ENCODE measurements around the gene ENTHD1.

Gene ENTHD1

DNA sequence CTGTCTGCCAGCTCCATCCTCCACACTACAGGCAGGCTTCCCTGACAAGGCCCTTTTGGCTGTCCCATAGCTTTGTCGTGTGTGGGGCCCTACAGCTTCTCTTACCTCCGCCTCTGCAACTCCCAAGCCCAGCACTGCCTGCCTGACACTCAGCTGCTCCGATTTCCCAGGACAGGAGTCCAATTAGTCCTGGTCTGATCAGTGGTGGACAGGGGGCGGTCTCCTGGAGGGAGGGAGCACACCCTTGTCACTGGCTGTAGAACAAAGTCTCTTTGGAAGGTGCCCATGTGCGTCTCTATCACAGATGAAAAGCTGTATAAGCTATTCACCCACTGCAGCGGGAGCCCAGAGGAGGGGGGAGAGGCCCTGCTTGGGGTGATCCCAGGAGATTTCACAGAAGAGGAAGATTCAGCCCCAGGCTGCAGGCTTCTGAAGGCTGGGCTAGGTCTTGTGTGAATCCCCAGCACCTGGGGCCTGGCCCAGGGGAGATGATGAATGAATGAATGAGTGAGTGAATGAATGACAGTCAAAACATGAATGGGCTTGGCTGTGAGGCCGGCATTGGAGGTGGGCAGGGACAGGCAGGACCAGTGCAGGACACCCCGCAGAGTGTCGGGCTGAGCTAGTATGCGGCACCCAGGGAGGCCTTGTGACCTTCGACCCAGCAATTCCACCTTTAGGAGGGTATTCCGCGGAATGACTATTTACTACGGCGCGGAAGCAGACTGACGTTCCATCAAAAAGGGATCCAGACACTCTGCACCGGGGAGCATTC lies 180.6 kb downstream of the ENTHD1 start:
- DNase-seq (ENCODE audit: low read depth) = no peak

- DNase-seq (ENCODE audit: low read depth) = no peak
Measured at GRCh38 chr22:39712081-39712480, 181.5 kb downstream of the ENTHD1 start.

DNA sequence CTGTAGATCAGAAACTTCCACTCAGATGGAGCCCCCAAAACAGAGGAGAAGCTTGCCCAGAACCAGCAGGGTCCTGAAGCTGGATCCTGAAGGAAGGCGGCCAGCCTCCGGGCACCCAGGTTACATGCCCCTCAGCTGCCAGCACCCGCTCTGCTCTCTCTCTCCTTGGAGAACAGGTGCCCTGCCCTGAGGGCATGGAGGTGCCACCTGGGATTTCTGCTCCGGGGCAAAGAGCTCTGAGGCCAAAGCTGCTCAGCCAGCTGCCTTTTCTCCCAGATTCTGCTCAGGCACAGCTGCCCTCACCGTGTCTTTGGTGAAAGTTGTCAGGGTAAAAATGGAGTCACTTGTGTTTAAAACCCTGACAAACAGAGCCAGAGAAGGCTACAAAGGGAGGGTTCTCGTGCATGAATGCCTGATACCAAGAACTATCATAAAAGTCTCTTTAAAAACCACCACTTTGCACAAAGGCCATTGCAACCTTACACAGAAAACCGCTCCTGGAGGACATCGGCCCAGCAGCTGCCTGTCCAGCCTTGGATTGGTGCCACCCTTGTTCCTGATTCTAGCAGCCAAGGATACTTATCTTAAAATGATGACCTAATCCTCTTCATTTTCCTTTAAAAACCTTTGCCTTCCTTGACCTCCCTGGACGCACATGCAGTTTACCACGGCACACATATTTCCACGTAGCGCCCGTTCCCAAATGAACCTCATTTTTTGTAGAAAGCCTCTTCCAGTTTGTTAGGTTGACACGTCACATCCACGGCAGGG lies 183.0 kb downstream of the ENTHD1 start:
- DNase-seq (ENCODE audit: low read depth) = no peak

- DNase-seq (ENCODE audit: low read depth) = no peak
Measured at GRCh38 chr22:39707816-39708215, 185.7 kb downstream of the ENTHD1 start.

DNA sequence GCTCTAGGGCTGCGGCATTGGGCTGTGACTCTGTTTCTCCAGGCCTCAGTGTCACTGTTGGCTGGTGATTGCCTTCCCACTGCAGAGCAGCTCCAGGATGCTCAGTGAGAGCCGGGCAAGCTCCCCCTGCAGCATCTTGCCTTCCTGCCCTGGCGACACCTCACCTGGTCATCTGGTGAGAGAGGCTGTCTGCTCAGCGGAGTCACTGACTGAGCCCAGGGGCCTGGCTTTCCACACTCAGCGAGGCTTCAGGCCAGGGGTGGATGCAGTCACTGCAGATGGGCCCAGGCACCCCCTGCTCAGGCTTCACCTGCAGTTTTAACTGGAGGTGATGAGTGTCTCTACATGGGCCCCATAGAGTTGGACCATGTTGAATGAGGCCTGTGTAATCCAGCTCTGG lies 186.2 kb downstream of the ENTHD1 start:
- DNase-seq (ENCODE audit: low read depth) = no peak

DNA sequence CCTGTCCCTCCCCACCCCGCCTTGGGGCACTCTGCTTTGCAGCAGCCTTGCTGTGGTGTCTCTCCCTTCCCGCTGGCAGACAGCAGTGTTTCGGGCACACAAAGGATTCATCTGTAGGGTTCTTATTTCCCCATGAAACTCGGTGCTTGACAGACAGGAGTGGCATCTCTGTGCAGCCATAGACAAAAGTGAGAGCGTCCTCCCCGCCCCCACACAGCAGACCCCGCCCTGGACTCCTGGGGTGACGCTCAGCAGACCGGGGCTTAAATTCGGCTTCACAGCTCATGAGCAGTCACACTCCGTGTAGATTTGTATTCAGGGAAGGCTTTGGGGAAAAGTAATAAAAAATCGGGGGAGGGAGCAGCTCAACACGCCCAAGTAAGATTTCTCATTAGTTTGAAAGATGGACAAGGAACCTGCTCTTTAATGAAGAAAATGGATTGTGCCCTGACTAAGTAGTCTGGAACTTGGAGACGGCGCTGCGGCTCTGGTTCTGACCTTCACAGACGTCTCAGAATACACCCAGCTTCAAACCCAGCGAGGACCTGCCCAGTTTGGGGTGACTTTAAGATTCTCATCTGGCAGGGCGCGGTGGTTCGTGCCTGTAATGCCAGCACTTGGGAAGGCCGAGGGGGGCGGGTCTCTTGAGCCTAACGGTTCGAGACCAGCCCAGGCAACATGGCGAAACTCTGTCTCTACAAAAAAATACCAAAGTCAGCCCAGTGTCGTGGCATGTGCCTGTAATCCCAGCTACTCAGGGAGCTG lies 187.0 kb downstream of the ENTHD1 start:
- DNase-seq (ENCODE audit: low read depth) = no peak

GRCh38 chr22:39705386-39705785 lies 188.2 kb downstream of the ENTHD1 start:
- DNase-seq (ENCODE audit: low read depth) = no peak

DNA sequence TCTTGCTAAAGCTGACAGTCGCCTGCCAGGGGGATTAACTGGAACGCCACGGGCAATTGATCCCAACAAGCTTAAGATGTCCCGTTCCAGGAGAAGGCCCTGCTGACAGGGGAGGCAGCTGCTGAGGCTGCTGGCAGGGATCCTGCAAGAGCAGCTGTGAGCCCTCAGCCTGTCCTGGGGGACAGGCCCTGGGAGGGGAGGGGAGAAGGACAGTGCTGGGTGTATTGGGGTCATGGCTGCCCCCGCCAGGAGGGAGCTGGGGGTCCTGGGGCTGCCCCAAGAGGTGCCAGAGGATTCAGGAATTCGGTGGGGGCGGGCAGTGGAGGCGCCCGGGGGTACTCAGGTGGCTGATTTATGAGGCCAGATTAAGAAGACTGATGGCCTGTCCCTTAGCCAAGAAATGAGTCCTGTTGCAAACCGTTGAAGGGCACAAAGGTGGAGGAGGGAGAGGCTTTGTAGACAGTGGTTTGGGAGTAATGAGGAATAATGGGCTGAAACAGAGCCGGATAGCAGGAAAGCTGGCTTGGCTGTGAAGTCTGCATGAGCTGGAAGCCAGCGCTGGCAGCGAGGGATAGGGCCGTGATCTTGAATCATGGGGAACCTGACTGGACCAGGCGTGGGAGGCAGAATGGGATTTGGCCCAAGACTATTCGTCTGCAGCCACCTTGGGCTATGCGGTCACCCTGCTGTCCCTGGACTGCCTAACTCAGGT lies 189.5 kb downstream of the ENTHD1 start:
- no peak for DNase-seq (ENCODE audit: low read depth)

GRCh38 chr22:39703091-39703490 lies 190.5 kb downstream of the ENTHD1 start:
- DNase-seq (ENCODE audit: low read depth) = no peak

GRCh38 chr22:39700565-39700964 lies 193.0 kb downstream of the ENTHD1 start:
- DNase-seq (ENCODE audit: low read depth) = no peak

GRCh38 chr22:39699631-39700360 lies 193.8 kb downstream of the ENTHD1 start:
- DNase-seq (ENCODE audit: low read depth) = no peak

- DNase-seq (ENCODE audit: low read depth) = no peak
Measured at GRCh38 chr22:39697790-39698430, 195.7 kb downstream of the ENTHD1 start.

- DNase-seq (ENCODE audit: low read depth) = no peak
Measured at GRCh38 chr22:39693943-39694500, 199.5 kb downstream of the ENTHD1 start.
